H1 (cell line): Measurements from ENCODE around the gene ADGB.

Experiments used
- ATF3 ChIP-seq: IDR thresholded peaks from 2 replicates; pipeline ENCODE4 v1.6.1; 2011; ENCODE audit warnings: low read depth, mild to moderate bottlenecking, low read length; ENCODE audit not compliant: insufficient read depth
- CTCF ChIP-seq, 3 experiments: IDR thresholded peaks; 1 replicate in 2 of 3; 2 replicates in 1 of 3; pipeline versions ENCODE4 v1.5.1 to v1.6.1; 2011; ENCODE audit warnings: low read length in 3 of 3, mild to moderate bottlenecking in 3 of 3, inconsistent platforms in 2 of 3, low read depth in 1 of 3, moderate library complexity in 1 of 3; ENCODE audit not compliant: insufficient read depth in 1 of 3; ENCODE audit errors: control extremely low read depth in 1 of 3

- TF ChIP-seq ATF3: no peak
- no peak for TF ChIP-seq CTCF (IDR thresholded peaks at IDR 0.05; ENCODE audit: control extremely low read depth in 1 of 3, insufficient read depth in 1 of 3, low read depth in 1 of 3, low read length in 3 of 3)
These were observed 154.5 kb downstream of the ADGB start for GRCh38 chr6:146753306-146753705.
